Endothelial cell of hepatic sinusoid (primary cell): ENCODE data around the gene CTBS.

ENCODE experiments used
- in situ Hi-C: cut with HindIII; loops from 2 replicates; pipeline ENCODE4 v1.10.0; 2017; ENCODE audit warnings: low sequenced_read_pairs

Gene CTBS, protein sequence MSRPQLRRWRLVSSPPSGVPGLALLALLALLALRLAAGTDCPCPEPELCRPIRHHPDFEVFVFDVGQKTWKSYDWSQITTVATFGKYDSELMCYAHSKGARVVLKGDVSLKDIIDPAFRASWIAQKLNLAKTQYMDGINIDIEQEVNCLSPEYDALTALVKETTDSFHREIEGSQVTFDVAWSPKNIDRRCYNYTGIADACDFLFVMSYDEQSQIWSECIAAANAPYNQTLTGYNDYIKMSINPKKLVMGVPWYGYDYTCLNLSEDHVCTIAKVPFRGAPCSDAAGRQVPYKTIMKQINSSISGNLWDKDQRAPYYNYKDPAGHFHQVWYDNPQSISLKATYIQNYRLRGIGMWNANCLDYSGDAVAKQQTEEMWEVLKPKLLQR

DNA sequence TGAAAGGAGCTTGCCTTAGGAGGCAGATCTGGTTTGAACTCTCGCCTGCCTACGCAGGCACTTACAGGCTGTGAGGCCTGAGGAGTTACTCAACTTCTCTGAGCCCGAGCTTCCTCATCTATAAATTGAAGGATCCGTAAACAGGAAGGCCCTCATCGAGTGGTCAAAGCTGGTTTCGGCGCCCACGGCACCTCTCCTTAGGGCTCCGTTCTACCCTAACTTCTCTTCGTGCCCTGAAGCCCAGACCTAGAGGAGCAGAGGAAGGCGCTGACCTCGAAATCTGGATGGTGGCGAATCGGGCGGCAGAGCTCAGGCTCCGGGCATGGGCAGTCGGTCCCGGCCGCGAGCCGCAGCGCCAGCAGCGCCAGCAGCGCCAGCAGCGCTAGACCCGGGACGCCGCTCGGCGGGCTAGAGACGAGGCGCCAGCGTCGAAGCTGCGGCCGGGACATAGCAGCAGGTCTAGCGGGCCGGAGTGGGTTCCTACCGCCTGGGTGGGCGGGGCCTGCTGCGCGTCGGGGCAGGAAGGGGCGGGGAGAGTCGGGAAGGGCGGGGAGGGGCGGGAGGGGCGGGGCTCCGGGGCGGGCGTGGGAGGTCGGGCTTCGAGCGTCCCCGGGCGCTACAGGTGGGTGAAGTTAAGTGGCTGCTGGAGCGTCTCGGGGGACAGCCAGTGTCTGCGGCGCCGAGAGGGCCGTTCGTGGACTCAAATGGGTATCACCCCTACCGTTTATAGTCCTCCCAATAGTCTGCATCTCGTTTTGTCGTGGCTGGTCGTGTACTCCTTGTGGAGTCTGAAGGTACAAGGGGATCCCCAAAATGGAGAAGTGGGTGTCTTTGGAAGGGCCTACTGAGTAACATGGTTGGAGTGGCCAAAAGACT lies at the start of gene CTBS:
Gene CTBS (minus strand): TSS at position 474 of the 876 bp plus-strand sequence. CDS start 25 bp downstream, at position 449.
- in situ Hi-C loops = no loop called here

DNA sequence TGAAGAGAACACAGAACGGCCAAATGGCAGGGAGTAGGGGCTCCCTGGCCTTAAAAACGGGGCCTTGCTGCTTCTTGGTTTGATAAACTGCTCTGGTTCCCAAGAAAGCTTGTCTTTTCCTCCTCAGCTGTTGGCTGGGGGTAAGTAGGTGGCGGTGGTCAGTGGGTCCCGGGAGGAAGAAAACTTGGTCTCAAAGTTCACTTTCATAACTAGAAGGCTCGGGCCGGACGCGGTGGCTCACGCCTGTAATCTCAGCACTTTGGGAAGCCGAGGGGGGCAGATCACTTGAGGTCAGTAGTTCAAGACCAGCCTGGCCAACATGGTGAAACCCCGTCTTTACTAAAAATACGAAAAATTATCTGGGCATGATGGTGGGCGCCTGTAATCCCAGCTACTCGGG lies 47.3 kb upstream of the CTBS start:
- in situ Hi-C loops = loop anchor here (5.0 to 25.0 kb wide), 4 partner anchors 133 to 709 kb away; no protein-coding TSS in a partner anchor

DNA sequence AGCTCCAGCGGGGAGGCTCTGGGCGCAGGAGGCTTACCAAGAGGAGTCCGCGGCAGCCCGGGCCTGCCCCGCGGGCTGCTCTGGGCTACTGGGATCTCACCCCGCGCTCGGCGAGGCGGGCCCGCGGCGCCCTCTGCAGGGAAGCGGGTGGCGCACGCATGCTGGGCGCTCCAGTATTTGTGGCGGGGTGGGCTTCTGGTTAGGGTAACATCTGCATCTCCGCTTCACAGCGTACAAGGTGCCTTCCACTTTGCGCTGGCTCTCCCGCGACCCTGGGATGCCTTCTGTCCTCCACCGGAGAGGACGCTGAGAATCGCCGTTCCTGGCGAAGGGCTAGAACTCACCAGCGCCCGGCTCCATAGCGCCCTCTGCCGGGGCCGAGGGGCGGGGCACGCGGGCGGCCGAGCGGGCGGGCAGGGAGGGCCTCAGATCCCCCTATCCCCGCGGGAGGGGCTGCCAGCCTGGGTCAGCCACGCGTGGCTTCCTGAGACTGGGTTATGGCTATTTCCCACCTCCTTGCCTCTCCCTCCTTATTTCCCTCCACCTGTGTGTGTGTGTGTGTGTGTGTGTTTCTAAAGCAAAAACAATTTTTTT lies 46.6 kb upstream of the CTBS start:
- in situ Hi-C loops = loop anchor here (5.0 to 25.0 kb wide), 4 partner anchors 134 to 709 kb away; no protein-coding TSS in a partner anchor

DNA sequence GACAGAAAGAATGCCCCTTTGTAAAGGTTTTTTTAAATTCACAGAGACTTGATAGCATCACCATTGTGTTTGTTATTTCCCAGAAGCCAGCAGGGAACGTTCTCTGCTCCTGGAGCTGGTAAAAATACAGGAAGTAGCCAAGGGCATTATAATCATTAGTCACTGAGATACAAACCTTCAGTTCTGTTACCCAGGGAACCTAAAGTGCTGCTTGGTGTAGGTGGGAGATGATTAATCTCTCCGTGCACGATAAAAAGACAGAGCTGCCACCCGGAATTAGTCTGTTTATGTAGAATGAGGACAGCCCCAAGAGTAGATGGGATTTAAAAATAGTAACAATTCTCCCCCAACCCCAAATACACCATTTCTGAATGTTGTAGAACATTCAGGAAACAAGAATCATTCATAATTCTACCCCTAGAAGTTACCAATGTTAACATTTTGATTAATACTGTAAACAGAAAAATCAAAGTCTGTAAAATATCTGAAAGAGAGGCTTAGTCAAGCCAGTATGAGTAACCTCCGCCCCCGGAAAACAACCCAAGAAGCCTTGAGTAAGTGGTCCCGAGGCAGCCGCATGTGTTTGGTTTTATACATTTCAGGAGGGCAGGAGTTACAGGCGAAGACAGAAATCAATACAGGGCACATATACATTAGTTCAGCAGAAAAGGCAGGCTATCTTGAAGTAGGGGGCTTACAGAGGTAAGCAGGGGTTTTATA lies 45.3 kb upstream of the CTBS start:
- in situ Hi-C loops = loop anchor here (5.0 to 25.0 kb wide), 4 partner anchors 135 to 707 kb away; no protein-coding TSS in a partner anchor

DNA sequence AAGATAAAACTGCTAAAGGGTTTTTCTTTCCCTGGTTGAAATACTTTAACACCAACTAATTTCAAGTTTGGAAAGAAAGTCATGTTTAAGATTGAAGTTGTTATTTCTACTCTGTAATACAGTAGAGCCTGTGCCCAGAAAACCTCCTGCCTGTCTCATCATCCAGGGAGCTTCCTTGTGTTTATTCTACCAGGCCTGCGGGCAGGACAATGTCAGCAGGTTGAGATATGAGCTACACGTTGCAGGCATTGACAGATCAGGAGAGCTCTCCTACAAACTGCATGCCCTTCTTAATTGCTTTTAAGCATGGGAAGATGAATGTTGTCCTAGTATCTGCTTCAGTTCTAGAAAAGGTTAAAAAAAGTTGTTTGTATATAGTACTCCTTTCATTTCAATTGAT lies 43.1 kb upstream of the CTBS start:
- in situ Hi-C loops = loop anchor here (25.0 kb wide), 2 partner anchors 455 to 705 kb away; no protein-coding TSS in a partner anchor

DNA sequence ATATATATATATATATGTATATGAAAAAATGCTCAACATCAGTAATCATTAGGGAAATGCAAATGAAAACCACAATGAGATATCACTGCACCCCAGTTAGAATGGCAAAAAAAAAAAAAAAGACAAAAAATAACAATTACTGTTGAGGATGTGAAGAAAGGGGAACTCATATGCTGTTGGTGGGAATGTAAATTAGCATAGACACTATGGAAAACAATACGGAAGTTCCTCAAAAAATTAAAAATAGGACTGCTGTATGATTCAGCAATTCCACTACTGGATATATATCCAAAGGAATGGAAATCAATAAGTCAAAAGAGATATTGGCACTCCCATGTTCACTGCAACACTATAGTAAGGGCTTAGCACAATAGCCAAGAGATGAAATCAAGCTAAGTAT lies 41.5 kb upstream of the CTBS start:
- in situ Hi-C loops = loop anchor here (25.0 kb wide), 2 partner anchors 453 to 703 kb away; no protein-coding TSS in a partner anchor

DNA sequence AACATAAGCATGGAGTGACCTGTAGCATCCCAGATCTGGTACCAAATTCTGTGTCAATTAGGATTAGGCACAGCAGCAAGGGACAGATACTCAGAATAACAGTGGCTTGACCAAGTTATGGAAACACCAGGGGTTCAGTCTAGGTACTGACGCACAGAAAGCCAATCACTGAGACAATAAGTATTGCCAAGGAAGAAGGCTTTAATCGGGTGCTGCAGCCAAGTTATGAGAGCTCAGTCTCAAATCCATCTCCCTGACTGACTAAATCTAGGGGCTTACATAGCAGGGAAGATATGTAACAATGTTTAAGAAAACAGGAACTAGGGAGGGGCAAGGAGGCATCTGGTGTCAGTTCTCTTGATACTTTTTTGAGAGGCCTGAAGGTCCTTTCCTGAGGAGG lies 39.6 kb upstream of the CTBS start:
- in situ Hi-C loops = loop anchor here (25.0 kb wide), 2 partner anchors 452 to 702 kb away; no protein-coding TSS in a partner anchor

DNA sequence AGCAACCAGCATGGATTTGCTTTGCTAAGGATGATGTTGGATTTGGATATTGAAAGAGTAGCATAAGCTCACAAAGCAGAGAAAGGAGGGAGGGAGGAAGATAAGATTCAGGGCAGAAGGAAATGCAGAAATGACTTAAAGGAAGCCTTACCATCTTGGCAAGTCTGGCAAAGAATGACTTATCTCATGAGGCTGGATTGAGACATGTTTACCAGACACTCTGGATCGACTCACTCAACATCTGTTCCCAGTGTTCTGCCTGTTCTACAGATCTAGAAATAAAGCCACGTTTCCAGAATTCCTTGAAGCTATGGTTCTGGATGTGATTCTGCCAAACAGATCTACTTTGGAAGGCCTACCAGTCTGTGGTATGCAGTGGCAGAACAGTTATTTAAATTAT lies 38.8 kb upstream of the CTBS start:
- in situ Hi-C loops = loop anchor here (25.0 kb wide), 2 partner anchors 451 to 701 kb away; no protein-coding TSS in a partner anchor

DNA sequence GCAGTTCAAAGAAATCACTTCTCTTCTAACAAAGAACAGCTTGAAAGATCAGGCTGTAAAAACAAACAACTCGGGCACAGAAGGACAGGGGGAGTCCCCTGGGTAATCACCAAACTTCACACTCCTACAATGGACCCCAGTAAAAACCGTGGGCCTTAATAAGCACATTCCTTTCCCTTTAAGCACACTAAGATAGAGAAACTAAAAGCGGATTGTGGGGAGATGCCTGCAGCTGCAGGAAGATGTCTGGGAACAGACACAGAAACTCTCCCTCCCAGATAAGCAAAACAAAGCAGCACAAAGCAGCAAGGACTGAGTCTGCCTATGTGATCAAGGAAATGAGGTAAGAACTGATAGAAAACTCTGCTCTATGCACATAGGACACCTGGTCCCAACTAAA lies 37.6 kb upstream of the CTBS start:
- in situ Hi-C loops = loop anchor here (25.0 kb wide), 2 partner anchors 449 to 699 kb away; no protein-coding TSS in a partner anchor

DNA sequence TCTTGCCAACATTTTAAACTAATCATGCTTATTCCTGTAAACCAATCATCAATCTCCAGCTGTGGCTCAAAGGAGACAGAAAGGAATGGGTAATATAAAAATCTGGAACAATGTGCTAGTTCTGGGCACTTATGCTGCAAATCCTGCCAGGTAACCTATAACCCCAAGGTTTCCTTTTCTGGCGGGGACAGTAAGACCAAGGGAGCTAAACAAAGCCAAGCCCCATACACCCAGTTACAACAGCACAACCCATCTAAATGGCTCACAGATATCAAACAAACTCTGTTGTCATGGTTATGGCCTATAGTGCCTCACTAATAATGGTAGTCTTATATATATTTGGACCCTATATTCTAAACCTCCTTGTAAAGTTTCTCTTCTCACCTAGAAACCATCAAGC lies 36.9 kb upstream of the CTBS start:
- in situ Hi-C loops = loop anchor here (25.0 kb wide), 2 partner anchors 449 to 699 kb away; no protein-coding TSS in a partner anchor

DNA sequence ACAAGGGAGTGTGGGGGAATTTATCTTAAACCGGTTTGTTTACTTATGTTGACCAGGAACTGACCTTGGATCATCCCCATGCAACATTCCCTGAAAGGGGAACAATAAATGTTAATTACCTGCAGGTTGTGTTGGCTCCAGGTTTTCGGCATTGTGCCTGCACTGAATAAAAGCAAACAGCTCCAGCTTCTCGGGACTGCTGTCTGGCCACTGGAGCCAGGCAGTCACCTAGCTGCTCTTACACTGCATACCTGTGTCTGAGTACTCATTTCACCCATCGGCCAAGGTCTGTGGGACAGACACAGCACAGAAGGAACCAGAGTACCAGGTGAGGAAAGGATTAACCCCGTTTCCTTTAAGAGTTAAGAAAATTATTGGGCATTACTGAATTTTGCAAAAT lies 32.7 kb upstream of the CTBS start:
- in situ Hi-C loops = loop anchor here (10.0 to 25.0 kb wide), 3 partner anchors 172 to 695 kb away; no protein-coding TSS in a partner anchor

DNA sequence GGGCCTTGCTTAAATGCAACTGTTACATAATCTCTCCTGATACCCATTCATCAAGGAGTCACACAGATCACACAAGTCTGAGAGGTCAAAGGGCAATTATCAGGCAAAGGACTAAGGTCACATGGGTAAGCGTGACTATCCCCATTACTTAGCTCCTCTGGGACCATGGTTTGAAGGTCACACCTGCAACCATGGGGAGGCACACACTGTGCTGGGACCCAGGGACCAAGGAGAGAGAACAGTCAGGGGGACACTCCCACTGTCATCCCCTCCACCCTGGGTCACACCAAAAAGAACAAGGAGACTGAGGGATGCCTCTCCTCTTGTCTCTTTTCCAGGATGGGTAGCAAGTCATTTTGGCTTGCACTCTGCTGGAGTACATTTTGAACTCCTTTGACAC lies 30.9 kb upstream of the CTBS start:
- in situ Hi-C loops = loop anchor here (10.0 to 25.0 kb wide), 3 partner anchors 170 to 693 kb away; no protein-coding TSS in a partner anchor

DNA sequence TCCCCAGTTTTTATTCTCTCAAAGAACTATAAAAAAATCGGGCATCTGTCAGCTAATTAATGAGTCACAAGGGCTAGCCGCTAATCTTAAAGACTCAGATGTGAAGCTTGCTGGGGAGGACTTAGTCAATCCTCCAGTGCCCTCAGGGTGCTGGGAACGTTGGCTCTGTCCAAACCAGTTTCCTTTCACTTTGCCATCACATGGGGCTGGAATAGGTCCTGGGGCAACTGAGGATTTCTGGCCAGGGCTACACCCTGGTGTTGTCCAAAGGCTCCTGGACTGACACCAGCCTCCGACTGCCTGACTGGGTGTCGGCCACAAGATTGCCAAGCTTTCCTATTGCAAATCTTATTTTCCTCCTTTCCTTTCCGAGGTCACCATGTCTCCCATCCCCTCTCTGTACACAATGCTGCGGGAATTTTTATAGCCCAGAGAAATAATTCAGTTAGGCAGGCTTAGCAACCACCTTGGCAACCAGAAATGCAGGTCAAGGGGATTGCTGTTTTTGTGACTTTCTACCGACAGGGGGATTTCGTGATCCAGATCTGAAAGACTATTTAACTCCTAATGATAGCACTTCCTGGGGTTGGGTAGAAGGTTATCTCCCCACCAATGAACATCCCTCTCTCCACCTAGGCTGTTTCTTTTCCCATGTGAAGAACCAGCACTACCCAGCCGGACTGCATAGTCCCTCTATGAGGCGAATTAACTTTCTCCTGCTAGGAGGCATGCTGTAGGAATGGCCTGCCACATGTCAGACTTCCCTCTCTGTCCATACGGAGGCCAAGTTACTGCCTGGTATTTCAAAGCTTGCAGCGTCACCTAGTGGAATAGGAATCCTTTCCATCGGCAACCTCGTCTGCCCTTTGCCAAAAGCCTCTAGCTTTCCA lies 29.9 kb upstream of the CTBS start:
- in situ Hi-C loops = loop anchor here (10.0 to 25.0 kb wide), 3 partner anchors 169 to 692 kb away; no protein-coding TSS in a partner anchor

DNA sequence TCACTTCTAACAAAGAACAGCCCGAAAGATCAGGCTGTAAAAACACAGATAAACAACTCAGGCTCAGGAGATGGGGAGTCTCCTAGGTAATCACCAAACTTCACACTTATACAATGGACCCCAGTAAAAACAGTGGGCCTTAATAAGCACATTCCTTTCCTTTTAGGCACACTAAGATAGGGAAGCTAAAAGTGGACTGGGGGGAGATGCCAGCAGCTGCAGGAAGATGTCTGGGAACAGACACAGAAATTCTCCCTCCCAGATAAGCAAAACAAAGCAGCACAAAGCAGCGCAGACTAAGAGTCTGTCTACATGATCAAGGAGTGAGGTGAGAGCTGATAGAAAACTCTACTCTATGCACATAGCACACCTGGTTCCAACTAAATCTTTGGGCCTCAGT lies 29.0 kb upstream of the CTBS start:
- in situ Hi-C loops = loop anchor here (10.0 to 25.0 kb wide), 3 partner anchors 168 to 691 kb away; no protein-coding TSS in a partner anchor

DNA sequence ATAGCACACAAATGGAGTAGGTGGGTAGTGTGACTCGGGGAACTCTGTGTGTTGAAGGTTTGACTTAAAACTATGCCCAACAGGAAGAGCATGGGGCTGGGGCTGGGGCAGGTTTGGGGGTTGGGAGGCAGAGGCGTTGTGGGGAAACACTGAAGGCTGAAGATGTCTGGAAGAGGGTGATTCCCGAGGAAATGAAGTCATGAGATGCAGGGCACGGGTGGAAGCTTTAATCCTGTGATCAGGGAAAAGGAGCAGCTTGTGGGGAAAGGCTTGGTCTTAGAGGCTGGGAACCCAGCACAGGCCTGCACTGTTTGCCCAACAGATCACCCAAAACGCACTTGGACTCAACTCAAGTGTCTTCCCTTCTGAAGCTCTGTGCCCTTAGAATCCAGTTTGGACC lies 26.6 kb upstream of the CTBS start:
- in situ Hi-C loops = loop anchor here (10.0 to 25.0 kb wide), 3 partner anchors 166 to 688 kb away; no protein-coding TSS in a partner anchor

DNA sequence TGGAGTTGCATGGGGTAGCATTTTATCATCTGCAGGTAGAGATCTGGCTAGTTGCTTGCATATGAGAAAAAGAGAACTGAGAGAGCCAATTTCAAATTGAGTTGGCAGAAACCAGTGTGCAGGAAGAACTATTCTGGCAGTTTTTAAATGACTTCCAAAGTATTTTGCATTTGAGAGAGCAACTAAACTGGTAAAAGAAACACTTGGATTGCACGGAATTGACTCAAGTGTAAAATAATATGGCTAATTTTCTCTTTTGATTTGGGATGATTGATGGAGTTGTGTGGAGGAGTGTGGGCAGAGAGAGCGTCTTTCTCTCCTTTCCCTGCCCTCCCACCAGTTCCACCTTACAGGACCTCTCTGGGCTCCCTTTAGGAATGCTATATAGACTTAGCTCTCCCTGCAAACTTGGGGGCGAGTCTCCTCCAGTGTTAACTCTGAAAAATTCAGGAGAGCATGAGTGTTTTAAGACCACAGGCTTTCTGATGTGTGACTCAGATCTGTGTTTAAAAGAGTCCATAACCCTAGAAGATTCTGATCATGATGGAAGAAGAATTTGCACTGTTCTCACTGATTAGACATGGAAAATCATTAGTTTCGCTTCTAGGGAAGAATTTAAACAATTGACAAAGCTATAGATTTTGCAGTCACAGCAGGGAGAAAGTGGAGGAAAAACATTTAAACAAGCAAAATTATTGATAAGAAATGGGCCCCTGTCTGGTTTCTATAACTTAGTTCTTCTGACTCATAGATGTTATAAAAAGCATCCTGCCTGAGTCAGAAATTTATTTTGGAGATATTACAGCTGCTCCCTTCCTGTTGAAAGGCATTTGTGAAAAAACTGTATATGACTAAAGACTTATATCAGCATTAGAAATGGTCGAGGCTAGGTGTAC lies 24.9 kb upstream of the CTBS start:
- in situ Hi-C loops = no loop called here

DNA sequence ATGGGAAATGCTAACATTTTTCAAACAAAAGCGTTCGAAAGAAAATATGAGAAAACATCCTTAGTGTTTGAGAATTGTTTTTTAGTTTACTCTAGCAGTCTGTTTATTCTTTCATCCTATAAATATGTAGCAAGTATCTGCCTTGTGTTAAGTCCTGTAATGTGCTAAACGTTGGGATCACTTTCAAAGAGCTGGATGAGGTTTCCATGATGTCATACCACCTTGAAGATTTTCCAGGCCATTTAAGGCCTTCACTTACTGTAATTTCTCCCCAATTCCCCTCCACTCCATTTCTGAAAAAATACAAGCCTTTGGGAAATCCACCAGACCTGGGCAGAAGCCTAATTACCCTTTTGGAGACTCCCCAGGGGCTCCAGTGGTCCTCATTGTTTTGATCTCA lies 24.2 kb upstream of the CTBS start:
- in situ Hi-C loops = no loop called here

DNA sequence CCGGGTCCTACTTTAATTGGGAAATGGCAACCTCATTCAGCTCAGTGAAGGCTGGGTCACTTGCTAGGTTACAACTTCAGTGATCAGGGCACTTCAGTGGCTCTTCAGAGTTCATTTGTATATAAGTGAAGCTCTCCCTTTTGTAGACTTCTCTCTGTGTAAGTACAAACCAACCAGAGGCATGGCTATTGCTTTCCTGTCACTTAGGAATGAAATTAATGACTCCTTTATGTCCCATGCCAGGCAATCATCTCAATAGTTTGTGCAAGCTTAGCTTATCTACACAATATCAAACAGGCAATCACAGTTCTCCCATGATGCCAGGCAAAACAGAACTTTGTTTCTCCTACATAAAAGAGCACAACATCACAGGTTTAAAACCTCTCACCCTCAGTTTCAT lies 22.8 kb upstream of the CTBS start:
- in situ Hi-C loops = no loop called here
